PC-9 (cell line): ENCODE data around the gene CIT. TPM values are rescaled to one million over a fixed set of nuclear protein-coding genes. Genes with fewer than 3 reads are reported as not detected.
"Not testable (repeated sequence)": the region's sequence is repeated elsewhere in the genome, so short reads cannot be mapped to it uniquely, and the experiment has no call there.

Source experiments
- BruUV-seq: library from RNA; stranded (reverse); fragments of 400-500 nt; replicated peaks from 2 replicates; lab custom pipeline; 2021; lab: Mats Ljungman, UMichigan
- CTCF ChIA-PET: fragments of 300-600 bp; sonication (Branson Sonifier 250); formaldehyde crosslinking; loops from one replicate; lab custom pipeline; 2022; ENCODE audit warnings: antibody characterized with exemption; lab: Charles Lee
- POLR2A ChIA-PET: fragments of 300-600 bp; sonication (Branson Sonifier 250); formaldehyde crosslinking; loops from one replicate; lab custom pipeline; 2022; ENCODE audit warnings: antibody characterized with exemption; ENCODE audit not compliant: unreplicated experiment; lab: Charles Lee
- DNase-seq, 2 experiments: peaks; one replicate each; pipeline versions ENCODE4 v3.0.0 to v3.0.0-alpha.2; 2015 to 2022; ENCODE audit warnings: mixed read lengths in 1 of 2
- H2AFZ ChIP-seq: fragments of 200-600 bp; sonication (generic); 2 replicates; pipeline ENCODE4 v1.8.1; 2017; ENCODE audit warnings: antibody characterized with exemption
- H3F3A ChIP-seq: fragments of 200-600 bp; sonication (generic); 2 replicates; pipeline ENCODE4 v1.8.1; 2017; ENCODE audit warnings: antibody characterized with exemption, mild to moderate bottlenecking, low read depth; ENCODE audit not compliant: insufficient read depth
- H3K27ac ChIP-seq: fragments of 200-600 bp; sonication (generic); 2 replicates; pipeline ENCODE4 v1.6.1; 2016; ENCODE audit warnings: mixed run types
- H3K27me3 ChIP-seq: fragments of 200-600 bp; sonication (generic); 2 replicates; pipeline ENCODE4 v1.6.1; 2016; ENCODE audit warnings: low read depth, mixed run types; ENCODE audit not compliant: insufficient read depth
- H3K36me3 ChIP-seq: fragments of 200-600 bp; sonication (generic); 2 replicates; pipeline ENCODE4 v1.6.1; 2016; ENCODE audit warnings: low read depth, mixed run types
- H3K4me1 ChIP-seq: fragments of 200-600 bp; sonication (generic); replicated peaks from 2 replicates; pipeline ENCODE4 v1.6.1; 2016; ENCODE audit warnings: mixed run types; ENCODE audit not compliant: insufficient read depth
- H3K4me2 ChIP-seq: fragments of 200-600 bp; sonication (generic); 2 replicates; pipeline ENCODE4 v1.6.1; 2017; ENCODE audit warnings: mixed run types
- H3K4me3 ChIP-seq: fragments of 200-600 bp; sonication (generic); 2 replicates; pipeline ENCODE4 v1.6.1; 2016; ENCODE audit warnings: mixed run types
- H3K79me2 ChIP-seq: fragments of 200-600 bp; sonication (generic); 2 replicates; pipeline ENCODE4 v1.6.1; 2017; ENCODE audit warnings: low read depth, mixed run types
- H3K9me2 ChIP-seq: fragments of 200-600 bp; sonication (generic); 2 replicates; pipeline ENCODE4 v1.8.1; 2017; ENCODE audit warnings: mild to moderate bottlenecking; ENCODE audit not compliant: insufficient read depth
- H3K9me3 ChIP-seq: fragments of 200-600 bp; sonication (generic); 2 replicates; pipeline ENCODE4 v1.8.1; 2016; ENCODE audit warnings: low read depth; ENCODE audit not compliant: insufficient read depth
- H4K20me1 ChIP-seq: fragments of 200-600 bp; sonication (generic); 2 replicates; pipeline ENCODE4 v1.8.1; 2017; ENCODE audit not compliant: insufficient read depth
- CTCF ChIP-seq: fragments of 200-600 bp; sonication (generic); conservative IDR thresholded peaks from 2 replicates; pipeline ENCODE4 v1.6.1; 2017; ENCODE audit warnings: mixed run types, antibody characterized with exemption, mild to moderate bottlenecking, moderate library complexity
- EZH2 ChIP-seq: fragments of 200-600 bp; sonication (generic); IDR thresholded peaks from 2 replicates; pipeline ENCODE4 v1.8.0; 2017; ENCODE audit warnings: antibody characterized with exemption, low read depth
- intact Hi-C: fragments of 100-400 bp; cut with micrococcal nuclease; formaldehyde crosslinking; loops from one replicate; pipeline ENCODE4 v1.10.0; 2022; ENCODE audit not compliant: unreplicated experiment
- total RNA-seq: library from RNA; stranded (reverse); gene quantifications from 2 replicates; pipeline ENCODE4 v1.2.3, GENCODE V29; 2021

CIT gene
- total RNA-seq, 1 experiment from 2014 or later = 81.8 TPM

GRCh38 chr12:119661882-119662281 lies 215.2 kb downstream of the CIT start:
- Histone ChIP-seq H3K79me2 (no peaks in the 10 kb centered on the region), H3K36me3 (no peaks in the 10 kb centered on the region), H3K4me2 (no peak overlapping the region), H3K27ac (no peak overlapping the region), H3K9me3 (no peaks in the 10 kb centered on the region), H3K4me3 (no peak overlapping the region), H4K20me1 (no peaks in the 10 kb centered on the region), H3K4me1 (peaks cover 3% of the 10 kb centered on the region), H3K27me3 (peaks cover 4% of the 10 kb centered on the region; the same call in 1 of the 2 replicates), H3F3A (no peaks in the 10 kb centered on the region), H3K9me2 (no peaks in the 10 kb centered on the region), H2AFZ (no peak overlapping the region)
- ChIA-PET POLR2A (no interaction called here), CTCF (no interaction called here)
- no peak for DNase-seq
- BruUV-seq = no TSS peak
- intact Hi-C loops = no loop called here
- TF ChIP-seq EZH2 = no peak
- no peak for TF ChIP-seq CTCF

- no peaks in the 10 kb centered on the region for H3K36me3 ChIP-seq
- DNase-seq = no peak
- intact Hi-C loops = no loop called here
- no peaks in the 10 kb centered on the region for H3K79me2 ChIP-seq
- H3K4me2 ChIP-seq = no peak overlapping the region
- no peaks in the 10 kb centered on the region for H3K4me1 ChIP-seq
- H3K9me3 ChIP-seq = no peaks in the 10 kb centered on the region
- H3K27me3 ChIP-seq = peaks cover 4% of the 10 kb centered on the region; the same call in 1 of the 2 replicates
- H3K4me3 ChIP-seq = no peak overlapping the region
- TF ChIP-seq CTCF (no peak), EZH2 (no peak)
- POLR2A ChIA-PET = no interaction called here
- H3F3A ChIP-seq = no peaks in the 10 kb centered on the region
- BruUV-seq = no TSS peak
- no peak overlapping the region for H2AFZ ChIP-seq
- no peaks in the 10 kb centered on the region for H3K9me2 ChIP-seq
- H4K20me1 ChIP-seq = no peaks in the 10 kb centered on the region
- CTCF ChIA-PET = no interaction called here
- H3K27ac ChIP-seq = no peak overlapping the region
Observed at GRCh38 chr12:119660076-119660475, 217.0 kb downstream of the CIT start.

DNA sequence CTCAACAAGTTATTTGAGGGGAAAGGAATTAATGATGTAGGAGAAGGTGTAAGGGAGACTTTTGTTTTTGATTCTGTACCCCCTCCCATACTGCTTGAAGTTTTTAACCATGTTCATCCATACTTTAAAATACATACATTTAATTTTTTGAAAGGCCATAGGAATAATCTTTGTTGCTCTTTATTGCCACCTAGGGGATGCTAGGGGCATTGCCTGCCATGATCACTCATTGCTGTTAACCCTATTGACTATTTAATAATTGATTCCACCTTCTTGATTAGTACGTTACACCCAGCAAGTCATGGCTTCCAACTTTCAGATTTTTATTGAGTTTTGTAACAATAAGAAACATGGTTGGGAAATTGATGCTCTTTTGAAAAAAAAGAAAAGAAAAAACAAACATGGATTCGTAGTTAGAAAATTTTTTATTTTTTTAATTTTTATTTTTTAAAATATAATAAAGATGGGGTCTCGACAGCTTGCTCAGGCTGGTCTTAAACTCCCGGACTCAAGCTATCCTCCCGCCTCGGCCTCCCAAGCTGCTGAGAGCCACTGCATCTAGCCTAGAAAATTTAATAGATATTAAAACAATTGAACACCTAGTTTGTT lies 217.7 kb downstream of the CIT start:
- DNase-seq = peak in 1 of 2 experiments; percentile 17
- Histone ChIP-seq H3K27ac (no peak overlapping the region), H3K4me1 (no peaks in the 10 kb centered on the region), H3K4me2 (no peak overlapping the region), H3F3A (no peaks in the 10 kb centered on the region), H3K9me3 (no peaks in the 10 kb centered on the region), H2AFZ (no peak overlapping the region), H3K9me2 (no peaks in the 10 kb centered on the region), H3K27me3 (peaks cover 4% of the 10 kb centered on the region; the same call in 1 of the 2 replicates), H4K20me1 (no peaks in the 10 kb centered on the region), H3K4me3 (no peak overlapping the region), H3K36me3 (no peaks in the 10 kb centered on the region), H3K79me2 (no peaks in the 10 kb centered on the region)
- POLR2A ChIA-PET = no interaction called here
- intact Hi-C loops = loop anchor here (5.0 kb wide), 1 partner anchor 492 kb away; no protein-coding TSS in a partner anchor
- no peak for TF ChIP-seq EZH2
- peak; percentile 89 for TF ChIP-seq CTCF
- CTCF ChIA-PET = no interaction called here
- BruUV-seq = no TSS peak

GRCh38 chr12:119658166-119658565 lies 219.0 kb downstream of the CIT start:
- H3K79me2 ChIP-seq, H3K27me3 ChIP-seq, POLR2A ChIA-PET, H3K4me1 ChIP-seq, BruUV-seq, H3K4me2 ChIP-seq, H3K27ac ChIP-seq, H3K36me3 ChIP-seq, H3K4me3 ChIP-seq, H4K20me1 ChIP-seq, H2AFZ ChIP-seq, H3F3A ChIP-seq, H3K9me2 ChIP-seq, DNase-seq, H3K9me3 ChIP-seq: not testable (repeated sequence)
- intact Hi-C loops = loop anchor here (5.0 kb wide), 1 partner anchor 491 kb away; no protein-coding TSS in a partner anchor
- CTCF ChIA-PET = interaction anchor here (0.5 to 1.1 kb wide), 2 partner anchors 9 to 428 kb away, joined by 6 to 13 read pairs; partner anchors contain the start of gene PRKAB1

GRCh38 chr12:119657001-119657400 lies 220.1 kb downstream of the CIT start:
- DNase-seq, H2AFZ ChIP-seq, H3K4me3 ChIP-seq, H3K4me1 ChIP-seq, H3K27ac ChIP-seq, H4K20me1 ChIP-seq, POLR2A ChIA-PET, CTCF ChIA-PET, H3K4me2 ChIP-seq, BruUV-seq, H3K79me2 ChIP-seq, H3K9me3 ChIP-seq, H3K9me2 ChIP-seq, H3K36me3 ChIP-seq, H3F3A ChIP-seq: not testable (repeated sequence)
- peaks cover 12% of the 10 kb centered on the region; the same call in 1 of the 2 replicates for H3K27me3 ChIP-seq
- intact Hi-C loops = loop anchor here (5.0 kb wide), 1 partner anchor 490 kb away; no protein-coding TSS in a partner anchor
